Brain pericyte (primary cell): ENCODE data around the gene ERVV-1.
"Not testable (repeated sequence)": the region's sequence is repeated elsewhere in the genome, so short reads cannot be mapped to it uniquely, and the experiment has no call there.

ENCODE experiments used
- DNase-seq: peaks from one replicate; pipeline ENCODE4 v3.0.0-alpha.2; 2012; ENCODE audit warnings: low read depth, low spot score

The ERVV-1 gene, protein sequence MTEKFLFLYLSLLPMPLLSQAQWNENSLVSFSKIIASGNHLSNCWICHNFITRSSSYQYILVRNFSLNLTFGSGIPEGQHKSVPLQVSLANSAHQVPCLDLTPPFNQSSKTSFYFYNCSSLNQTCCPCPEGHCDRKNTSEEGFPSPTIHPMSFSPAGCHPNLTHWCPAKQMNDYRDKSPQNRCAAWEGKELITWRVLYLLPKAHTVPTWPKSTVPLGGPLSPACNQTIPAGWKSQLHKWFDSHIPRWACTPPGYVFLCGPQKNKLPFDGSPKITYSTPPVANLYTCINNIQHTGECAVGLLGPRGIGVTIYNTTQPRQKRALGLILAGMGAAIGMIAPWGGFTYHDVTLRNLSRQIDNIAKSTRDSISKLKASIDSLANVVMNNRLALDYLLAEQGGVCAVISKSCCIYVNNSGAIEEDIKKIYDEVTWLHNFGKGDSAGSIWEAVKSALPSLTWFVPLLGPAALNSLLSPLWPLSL

DNA sequence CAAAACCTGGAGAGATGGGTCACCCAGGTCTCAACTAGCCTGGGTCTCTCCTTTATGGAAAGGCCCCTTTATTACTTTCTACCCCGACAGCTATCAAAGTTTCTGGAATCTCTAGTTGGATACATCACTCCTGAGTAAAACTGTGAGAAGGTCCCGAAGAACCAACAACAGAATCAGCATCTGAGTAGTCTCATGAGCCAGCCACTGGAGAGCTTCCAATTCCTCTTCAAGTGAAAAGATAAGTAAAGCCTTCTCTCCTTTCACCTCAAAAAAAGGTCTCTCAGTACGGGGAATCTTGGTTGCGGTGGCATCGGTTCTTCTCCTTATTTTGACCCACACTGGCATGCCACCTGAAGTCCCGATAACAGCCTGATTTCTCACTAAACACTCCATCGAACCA, at the start of gene ERVV-1:
Gene ERVV-1 (plus strand): TSS at position 301 of the 400 bp plus-strand sequence. CDS start 170 bp downstream, outside the sequence.
- no peak for DNase-seq

DNA sequence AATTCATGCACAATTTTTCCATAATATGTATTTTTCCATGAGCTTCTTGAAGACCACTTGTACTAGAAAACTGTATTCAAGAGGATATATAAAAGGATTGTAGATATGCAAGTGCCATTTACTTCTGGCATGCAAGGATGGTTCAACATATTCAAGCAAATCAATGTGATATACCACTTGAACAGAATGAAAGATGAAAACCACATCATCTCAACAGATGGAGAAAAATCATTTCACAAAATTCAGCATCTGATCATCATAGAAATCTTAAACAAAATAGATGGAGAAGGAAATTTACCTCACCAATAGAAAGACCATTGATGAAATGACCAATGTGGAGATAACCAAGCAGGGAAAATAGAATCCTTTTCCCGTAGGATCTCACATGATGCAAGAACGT, 45.9 kb upstream of the ERVV-1 start:
- no peak for DNase-seq

DNA sequence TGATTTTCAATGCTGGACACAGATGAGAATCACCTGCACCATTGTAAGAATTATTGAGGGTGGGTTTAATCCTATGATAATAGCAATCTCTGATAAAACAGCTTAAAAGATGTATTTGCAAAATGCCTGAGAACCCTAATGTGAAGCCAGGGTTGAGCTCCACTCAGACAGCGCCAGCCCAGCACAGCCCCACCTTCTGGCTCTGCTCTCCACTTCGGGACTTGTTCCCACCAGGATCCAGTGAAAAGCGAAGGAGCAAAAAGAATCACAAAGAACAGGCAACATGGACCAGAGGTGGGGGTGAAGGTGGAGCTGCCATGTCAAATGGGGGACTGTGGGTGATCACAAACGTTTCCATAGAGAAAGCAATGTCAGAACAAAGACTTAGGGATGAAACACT, 32.4 kb upstream of the ERVV-1 start:
- DNase-seq, result no peak

DNA sequence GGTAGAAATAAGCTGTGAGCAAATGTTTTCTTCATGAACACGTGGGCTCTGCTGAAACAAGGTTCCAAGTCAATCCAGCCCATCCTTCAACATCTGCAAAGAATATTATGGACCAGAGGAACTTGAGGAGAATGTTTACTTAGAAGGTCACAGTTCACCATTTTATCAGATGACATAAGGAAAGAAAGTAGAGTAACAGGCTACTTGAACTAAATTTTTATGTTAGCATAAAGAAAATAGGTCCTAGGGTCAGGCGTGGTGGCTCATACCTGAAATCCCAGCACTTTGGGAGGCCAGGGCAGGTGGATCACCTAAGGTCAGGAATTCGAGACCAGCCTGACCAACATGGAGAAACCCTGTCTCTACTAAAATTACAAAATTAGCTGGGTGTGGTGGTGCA, 30.6 kb upstream of the ERVV-1 start:
- DNase-seq, result not testable (repeated sequence)

DNA sequence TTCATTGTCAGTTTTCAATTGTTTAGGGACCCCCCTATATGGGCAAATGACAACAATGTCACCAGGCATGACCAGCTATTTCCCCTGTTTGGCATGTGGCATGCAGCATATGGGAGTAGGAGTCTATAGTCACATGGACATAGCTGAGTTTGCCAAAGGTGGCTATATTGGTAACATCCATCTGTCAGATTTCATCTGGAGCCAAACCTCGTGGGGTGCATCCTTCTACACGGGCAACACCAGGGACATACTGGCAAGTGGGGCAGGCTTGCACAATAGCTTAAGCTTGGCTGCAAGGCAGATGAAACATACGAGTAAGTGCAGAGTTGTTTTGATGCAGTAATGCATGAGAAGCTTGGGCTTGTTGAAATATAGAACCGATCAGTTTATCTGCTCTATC, 26.5 kb upstream of the ERVV-1 start:
- no peak for DNase-seq

DNA sequence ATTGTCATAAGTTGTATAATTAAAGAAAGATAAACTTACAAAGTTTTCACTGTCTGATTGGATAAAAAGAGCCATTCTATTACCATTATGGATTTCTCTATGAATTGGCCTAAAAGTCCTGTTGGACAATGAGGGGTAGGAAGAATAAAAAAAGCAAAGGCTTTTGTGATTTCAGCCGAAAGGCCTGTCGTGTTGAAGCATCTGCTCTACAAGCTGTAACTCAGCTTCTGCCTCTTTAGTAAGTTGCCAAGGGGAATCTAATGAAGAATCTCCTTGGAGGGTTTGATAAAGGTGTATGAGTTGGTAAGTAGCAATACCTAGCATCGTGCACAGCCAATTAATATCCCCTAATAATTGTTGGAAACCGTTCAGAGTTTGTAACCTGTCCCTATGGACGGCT, 25.2 kb upstream of the ERVV-1 start:
- DNase-seq, result no peak

DNA sequence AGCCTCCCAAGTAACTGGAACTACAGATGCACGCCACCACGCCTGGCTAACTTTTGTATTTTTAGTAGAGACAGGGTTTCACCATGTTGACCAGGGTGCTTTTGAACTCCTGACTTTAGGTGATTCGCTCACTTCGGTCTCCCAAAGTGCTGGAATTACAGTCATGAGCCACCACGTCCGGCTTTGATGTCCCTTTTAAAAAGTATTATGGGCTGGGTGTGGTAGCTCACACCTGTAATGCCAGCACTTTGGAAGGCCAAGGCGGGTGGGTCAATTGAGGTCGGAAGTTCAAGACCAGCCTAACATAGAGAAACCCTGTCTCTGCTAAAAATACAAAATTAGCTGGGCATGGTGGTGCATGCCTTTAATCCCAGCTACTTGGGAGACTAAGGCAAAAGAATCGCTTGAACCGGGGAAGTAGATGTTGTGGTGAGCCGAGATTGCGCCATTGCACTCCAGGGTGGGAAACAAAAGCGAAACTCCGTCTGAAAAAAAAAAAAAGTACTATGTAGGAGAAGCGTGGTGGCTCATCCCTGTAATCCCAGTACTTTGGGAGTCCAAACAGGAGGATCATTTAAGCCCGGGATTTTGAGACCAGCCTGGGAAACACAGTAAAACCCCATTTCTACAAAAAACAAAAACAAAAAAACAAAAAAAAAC, 22.8 kb upstream of the ERVV-1 start:
- DNase-seq, result no peak

DNA sequence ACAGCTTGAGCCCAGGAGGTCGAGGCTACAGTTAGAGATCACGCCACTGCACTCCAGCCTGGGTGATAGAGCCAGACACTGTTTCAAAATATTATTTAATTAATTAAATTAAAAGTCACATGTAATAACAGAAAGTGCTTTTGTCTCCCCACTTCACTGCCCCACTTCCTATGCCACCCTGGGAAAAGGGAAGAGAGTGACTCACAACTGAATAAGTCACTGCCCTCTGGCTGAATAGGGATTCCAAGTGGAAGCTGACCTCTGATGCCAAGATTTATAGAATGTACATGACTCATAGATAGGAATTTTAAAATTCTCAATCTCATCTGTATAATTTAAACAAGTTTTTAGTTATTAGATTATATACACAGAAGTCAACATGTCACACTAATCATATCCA, 22.2 kb upstream of the ERVV-1 start:
- no peak for DNase-seq

DNA sequence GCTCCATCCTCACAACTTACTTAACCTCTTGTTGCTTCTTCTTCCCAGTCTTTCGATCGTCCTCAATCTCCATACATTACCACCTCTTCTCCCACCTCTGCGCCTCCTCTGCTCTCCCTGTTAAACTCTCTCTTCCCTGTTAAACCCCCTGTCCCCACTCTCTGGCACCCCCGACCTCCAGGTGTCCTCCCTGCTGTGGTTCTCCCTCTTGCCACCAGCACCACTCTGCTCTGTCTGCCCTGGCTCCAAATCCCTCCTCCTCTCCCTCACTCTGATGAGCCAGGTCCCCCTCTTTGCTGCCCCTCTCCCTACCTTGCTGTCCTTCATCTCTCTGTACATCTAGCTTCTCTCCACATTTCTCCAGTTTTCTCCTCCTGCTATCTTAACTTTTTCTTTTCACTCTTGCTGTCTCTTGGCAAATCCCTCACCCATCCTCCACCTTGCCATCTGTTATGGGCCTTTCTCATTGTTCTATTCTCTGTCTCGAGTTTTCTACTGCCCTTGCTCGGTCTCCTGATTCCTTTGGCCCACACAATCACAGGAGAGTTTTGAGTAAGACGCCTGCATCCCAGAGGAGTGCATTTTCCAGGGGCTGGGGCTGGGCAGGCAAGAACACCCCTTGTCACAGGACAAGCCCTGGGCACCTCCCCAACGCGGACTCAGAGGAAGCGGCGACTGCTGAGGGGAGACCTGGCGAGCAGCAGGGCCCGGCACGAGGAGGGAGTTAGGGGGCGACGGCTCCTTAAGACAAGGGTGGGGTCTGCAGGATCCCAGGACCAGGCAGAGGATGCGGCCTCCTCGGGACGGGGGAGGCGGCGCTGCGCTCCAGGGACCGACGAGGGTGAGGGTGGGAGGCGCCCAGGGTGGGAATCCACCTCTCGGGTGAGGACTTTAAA, 21.4 kb upstream of the ERVV-1 start:
- DNase-seq, result no peak

DNA sequence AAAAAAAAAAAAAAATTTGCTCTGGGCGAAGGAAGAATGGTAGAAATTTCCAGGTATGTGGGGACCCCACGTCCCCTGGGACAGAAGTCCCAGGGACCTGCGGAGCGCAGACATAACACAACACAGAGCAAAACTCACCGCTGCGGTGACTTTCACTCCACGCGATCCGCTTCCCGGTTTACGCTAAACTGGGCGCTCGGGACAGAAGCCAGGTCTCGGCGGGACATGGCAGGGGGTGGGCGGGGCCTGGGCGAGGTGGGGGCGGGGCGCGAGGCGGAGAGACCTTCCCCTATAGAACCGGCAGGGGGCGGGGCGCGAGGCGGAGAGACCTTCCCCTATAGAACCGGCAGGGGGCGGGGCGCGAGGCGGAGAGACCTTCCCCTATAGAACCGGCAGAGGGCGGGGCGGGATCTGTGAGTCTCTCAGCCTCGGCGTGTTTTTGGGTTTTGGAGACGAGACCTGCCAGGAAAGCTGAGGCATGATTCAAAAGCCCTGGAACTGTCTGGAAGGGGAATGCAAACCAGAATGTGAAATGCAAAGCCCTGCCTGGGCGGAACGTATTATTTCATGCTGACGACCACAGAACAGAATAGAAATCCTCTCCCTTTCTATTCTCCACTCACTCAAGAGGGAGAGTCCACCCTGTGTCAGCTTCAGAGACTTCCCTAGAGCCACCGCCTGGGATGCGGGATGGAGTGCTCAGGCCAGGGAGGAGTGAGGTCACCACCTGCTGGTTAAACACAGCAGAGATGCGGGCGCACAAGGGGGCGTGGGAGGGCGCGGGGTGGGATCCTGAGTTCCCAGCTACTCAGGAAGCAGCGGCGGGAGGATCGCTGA, 20.2 kb upstream of the ERVV-1 start:
- DNase-seq, result peak; percentile 40

DNA sequence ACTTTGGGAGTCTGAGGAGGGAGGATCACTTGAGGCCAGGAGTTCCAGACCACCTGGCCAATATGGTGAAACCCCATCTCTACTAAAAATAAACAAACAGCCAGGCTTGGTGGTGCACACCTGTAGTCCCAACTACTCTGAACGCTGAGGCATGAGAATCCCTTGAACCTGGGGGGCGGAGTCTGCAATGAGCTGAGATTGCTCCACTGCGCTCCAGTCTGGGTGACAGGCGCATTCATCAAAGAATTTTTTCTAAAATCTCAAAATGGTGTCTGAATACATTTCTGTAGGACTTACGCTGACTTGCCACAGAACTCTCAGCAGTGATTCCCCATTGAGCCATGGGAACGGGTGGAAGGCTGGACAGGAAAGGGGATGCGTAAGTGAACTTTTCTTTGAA, 18.0 kb upstream of the ERVV-1 start:
- no peak for DNase-seq

DNA sequence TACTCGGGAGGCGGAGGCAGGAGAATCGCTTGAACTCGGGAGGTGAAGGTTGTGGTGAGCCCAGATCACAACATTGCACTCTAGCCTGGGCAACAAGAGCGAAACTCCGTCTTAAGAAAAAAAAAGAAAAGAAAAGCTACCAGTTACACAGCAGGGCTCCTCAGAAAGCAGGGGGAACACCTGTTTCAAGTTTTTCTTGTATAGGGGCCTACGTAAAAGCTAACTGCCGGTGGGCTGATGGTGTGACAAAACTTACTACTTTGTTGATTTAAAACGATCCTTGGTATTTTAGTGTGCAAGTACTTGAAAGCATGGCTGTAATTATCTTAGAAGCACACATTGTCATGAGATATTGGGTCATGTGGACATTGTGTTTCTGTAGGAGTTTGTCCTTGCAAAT, 15.7 kb upstream of the ERVV-1 start:
- DNase-seq, result no peak

DNA sequence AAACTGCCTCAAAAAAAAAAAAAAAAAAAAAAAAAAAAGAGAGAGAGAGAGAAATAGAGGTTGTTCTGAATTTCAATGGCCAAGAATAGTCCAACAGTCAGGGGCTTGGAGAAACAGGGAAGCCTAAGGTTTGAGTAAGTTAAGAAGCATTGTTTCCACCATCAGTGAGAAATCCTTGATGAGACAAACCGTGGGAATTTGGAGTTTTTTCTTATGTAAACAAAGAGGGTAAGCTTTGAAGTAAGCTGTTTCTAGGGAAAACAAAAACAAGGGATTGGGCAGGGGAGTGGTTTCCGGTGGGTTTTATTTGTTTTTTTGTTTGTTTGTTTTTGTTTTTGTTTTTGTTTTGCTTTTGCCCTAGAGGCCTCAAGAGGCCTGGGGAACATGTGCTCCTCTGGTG, 11.2 kb upstream of the ERVV-1 start:
- no peak for DNase-seq

DNA sequence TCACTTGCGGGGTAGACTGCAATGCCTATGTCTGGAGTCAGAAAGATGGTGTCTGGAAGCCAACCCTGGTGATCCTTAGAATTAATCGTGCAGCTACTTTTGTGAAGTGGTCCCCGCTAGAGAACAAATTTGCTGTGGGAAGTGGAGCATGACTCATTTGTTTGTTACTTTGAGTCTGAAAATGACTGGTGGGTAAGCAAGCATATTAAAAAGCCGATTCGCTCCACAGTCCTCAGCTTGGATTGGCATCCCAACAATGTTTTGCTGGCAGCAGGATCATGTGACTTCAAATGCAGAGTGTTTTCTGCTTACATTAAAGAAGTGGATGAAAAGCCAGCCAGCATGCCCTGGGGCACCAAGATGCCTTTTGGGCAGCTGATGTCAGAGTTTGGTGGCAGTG, 9.5 kb upstream of the ERVV-1 start:
- no peak for DNase-seq

DNA sequence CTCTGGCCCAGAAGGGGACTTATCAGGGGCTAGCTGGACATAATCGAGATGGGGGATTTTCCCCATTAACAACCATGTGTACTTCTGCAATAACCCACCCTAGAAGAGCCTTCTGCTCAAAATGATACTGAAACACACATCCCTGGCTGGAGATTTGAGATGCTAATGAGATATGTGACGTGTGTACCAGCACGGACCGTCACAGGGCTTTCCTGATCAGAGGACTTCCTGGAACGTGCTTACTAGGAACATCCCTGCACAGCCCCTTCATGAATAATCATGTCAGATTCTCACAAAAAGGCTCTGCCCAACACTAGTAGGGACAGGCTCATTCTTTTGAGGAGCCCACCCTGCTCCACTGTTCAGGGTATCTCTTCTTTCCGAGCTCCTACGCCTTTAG, 6.5 kb upstream of the ERVV-1 start:
- DNase-seq, result no peak

DNA sequence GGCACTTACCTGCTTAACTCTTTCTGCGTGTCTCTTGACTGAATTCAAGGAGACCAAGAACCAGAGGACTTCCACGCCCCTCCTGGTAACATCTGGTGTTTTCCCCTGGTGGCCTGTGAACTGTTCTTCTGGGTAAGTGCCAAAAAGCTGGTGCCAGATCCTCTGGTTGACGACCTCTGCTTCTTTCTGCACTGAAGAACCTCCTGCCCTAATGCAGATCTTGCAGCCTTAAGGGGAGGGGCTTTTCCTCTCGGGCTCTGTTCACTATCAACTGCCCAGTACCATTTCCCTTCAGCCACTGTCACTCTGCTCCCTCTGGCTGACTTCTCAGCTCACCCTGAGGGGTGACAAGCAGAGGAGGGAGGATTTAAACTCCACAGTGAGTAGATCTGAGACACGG, 6.1 kb upstream of the ERVV-1 start:
- DNase-seq, result no peak

DNA sequence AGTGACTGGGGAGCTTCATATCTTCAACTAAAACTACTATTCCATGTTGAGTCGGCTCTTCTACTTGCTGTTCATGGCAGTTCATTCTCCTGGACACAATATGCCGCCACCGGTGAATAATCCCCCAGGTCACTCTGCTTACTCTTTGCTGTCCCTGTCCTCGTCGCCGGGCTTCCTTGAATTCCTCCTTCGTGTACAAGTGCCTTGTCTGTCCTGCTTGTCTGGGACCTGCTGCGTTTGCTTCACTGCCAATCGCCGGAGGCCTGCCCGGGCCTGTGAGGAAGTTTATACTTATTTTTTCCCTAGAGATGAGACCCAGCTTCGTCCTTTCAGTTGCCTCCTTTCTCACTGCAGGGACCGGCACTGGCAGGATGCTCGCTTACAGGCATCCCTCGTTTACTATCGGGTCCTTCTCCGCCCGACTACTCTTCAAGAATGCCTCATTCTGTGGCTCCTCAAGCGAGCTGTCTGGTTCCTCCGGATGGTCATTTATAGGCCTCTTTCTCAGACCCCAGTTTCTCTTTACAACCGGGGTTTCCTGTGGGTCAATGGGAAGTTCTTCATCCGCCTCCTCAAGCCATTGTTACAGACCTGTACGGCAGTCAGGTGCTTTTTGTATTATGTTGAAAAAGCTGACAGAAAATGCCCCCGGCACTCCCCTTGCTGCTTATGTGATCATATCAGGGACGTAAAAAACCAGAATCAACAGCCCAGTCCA, 5.5 kb upstream of the ERVV-1 start:
- DNase-seq, result no peak

DNA sequence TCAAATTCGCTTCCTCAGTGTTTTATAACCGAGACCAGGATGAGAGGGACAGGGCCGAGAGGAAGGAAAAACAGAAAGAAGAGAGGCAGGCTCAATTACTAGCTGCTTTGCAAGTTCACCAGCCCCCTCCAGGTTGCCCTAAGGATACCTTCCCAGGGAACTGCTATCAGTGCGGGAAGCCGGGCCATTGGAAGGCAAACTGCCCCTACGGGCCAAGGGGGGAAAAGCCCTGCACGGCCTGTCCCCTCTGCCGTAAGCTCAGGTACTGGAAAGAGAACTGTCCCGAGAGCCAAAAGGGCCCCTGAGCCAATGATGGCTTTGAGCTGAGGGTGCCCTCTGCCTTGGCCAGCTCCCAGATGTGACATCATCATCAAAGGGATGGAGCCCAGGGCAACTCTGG, 3.2 kb upstream of the ERVV-1 start:
- DNase-seq, result no peak

DNA sequence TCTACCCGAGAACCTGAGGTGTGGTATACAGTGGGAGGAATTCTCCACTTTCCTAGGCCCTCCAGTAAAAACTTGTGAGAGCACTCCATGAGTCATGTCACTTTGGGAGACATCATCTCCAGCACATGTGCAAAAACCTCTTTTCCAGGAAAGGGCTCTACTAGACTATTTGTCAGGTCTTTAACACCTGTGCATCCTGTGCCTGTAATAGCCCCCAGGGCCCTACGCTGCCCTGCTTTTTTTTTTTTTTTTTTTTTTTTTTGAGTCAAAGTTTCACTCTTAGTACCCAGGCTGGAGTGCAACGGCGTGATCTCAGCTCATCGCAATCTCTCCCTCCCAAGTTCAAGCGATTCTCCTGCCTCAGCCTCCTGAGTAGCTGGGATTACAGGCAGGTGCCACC, 1.7 kb upstream of the ERVV-1 start:
- DNase-seq, result no peak

DNA sequence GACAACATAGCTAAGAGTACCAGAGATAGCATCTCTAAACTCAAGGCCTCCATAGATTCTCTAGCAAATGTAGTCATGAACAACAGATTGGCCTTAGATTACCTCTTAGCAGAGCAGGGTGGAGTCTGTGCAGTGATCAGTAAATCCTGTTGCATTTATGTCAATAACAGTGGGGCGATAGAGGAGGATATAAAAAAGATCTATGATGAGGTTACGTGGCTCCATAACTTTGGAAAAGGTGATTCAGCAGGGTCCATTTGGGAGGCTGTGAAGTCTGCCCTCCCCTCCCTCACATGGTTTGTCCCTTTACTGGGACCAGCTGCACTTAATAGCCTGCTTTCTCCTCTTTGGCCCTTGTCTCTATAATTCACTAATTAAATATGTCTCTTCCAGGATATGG, 1.4 kb downstream of the ERVV-1 start:
- no peak for DNase-seq

DNA sequence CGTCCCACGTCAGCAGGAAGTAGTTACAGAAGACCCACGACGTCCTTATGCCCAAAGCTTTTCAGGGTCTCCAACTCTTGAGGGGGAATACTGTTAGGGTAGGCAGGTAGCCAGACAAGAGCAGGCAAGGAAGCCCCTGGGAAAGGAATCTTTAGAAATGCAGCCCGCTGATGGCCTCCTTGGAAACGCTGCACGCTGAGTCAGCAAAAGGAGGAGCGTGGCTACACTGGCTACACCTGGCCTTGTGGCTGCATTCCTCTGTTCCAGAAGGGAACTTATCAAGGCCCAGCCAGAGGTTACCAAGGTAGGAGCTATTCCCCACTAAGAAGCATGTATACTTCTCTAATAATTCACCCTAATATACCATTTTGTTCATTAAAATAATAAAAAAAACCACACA, 2.0 kb downstream of the ERVV-1 start:
- DNase-seq, result no peak
